Hematopoietic multipotent progenitor cell (in vitro differentiated cells): ENCODE results near the gene WSCD2. TPM values are rescaled to one million over a fixed set of nuclear protein-coding genes. Genes with fewer than 3 reads are reported as not detected.

Experiments used
- DNase-seq, 3 donors: peaks; one replicate each; pipeline ENCODE4 v3.0.0-alpha.2; 2011 to 2015; ENCODE audit warnings: low read depth in 2 of 3, low spot score in 2 of 3
- total RNA-seq: library from RNA; depleted of rRNA; stranded (reverse); fragments of >200 nt; gene quantifications from one replicate; pipeline ENCODE4 v1.2.3, GENCODE V29; 2012

WSCD2 gene
- total RNA-seq, 1 donor, result 0.27 TPM

GRCh38 chr12:108126212-108126611, 2.9 kb upstream of the WSCD2 start:
- no peak for DNase-seq

GRCh38 chr12:108126990-108127501, 2.0 kb upstream of the WSCD2 start:
- no peak for DNase-seq

- no peak for DNase-seq
Observed at GRCh38 chr12:108127654-108128053, 1.4 kb upstream of the WSCD2 start.

- no peak for DNase-seq
Observed at GRCh38 chr12:108128221-108129016, 669 bp upstream of the WSCD2 start.

GRCh38 chr12:108131035-108131434, 1.9 kb downstream of the WSCD2 start:
- no peak for DNase-seq

GRCh38 chr12:108131657-108132126, 2.6 kb downstream of the WSCD2 start:
- DNase-seq, result no peak

- no peak for DNase-seq
Observed at GRCh38 chr12:108133482-108133881, 4.4 kb downstream of the WSCD2 start.

GRCh38 chr12:108134744-108135143, 5.7 kb downstream of the WSCD2 start:
- no peak for DNase-seq

GRCh38 chr12:108135627-108136026, 6.5 kb downstream of the WSCD2 start:
- no peak for DNase-seq

- DNase-seq, result no peak
Observed at GRCh38 chr12:108136697-108137096, 7.6 kb downstream of the WSCD2 start.

GRCh38 chr12:108139454-108139853, 10.4 kb downstream of the WSCD2 start:
- DNase-seq, result no peak

GRCh38 chr12:108140501-108140900, 11.4 kb downstream of the WSCD2 start:
- no peak for DNase-seq

- DNase-seq, result no peak
Observed at GRCh38 chr12:108141600-108142130, 12.6 kb downstream of the WSCD2 start.

- no peak for DNase-seq
Observed at GRCh38 chr12:108143144-108143543, 14.1 kb downstream of the WSCD2 start.

GRCh38 chr12:108144080-108144479, 15.0 kb downstream of the WSCD2 start:
- no peak for DNase-seq

- no peak for DNase-seq
Observed at GRCh38 chr12:108145011-108145410, 15.9 kb downstream of the WSCD2 start.

GRCh38 chr12:108146035-108146893, 17.2 kb downstream of the WSCD2 start:
- DNase-seq, result no peak

- DNase-seq, result no peak
Observed at GRCh38 chr12:108147279-108147678, 18.2 kb downstream of the WSCD2 start.

- DNase-seq, result no peak
Observed at GRCh38 chr12:108148521-108149074, 19.5 kb downstream of the WSCD2 start.

- no peak for DNase-seq
Observed at GRCh38 chr12:108150436-108150835, 21.3 kb downstream of the WSCD2 start.
